ENCODE data around the gene COL4A2.
A peak's percentile ranks its signal among the peaks of the same experiment; 100 is the strongest.
"Not testable (repeated sequence)": the region's sequence is repeated elsewhere in the genome, so short reads cannot be mapped to it uniquely, and the experiment has no call there.

Gene COL4A2

GRCh38 chr13:110485604-110486003 lies 178.5 kb downstream of the COL4A2 start:
- Histone ChIP-seq H3K9ac (ENCODE audit: low read depth, low read length) (peak overlapping the region; percentile 54), H3K4me3 (ENCODE audit: low read length) (peak overlapping the region; percentile 6; the same call in 1 of the 2 replicates), H3K27ac (ENCODE audit: low read length) (peak overlapping the region; percentile 86), H3K36me3 (ENCODE audit: insufficient read depth, low read depth, low read length) (peaks cover 53% of the 10 kb centered on the region), H3K9me3 (ENCODE audit: insufficient read depth, low read depth, low read length) (no peaks in the 10 kb centered on the region), H3K27me3 (ENCODE audit: insufficient read depth, low read length) (no peaks in the 10 kb centered on the region), H3K4me1 (ENCODE audit: insufficient read depth, low read length) (peaks cover 17% of the 10 kb centered on the region)

GRCh38 chr13:110486061-110486715 lies 179.1 kb downstream of the COL4A2 start:
- Histone ChIP-seq H3K27me3 (ENCODE audit: insufficient read depth, low read length) (no peaks in the 10 kb centered on the region), H3K36me3 (ENCODE audit: insufficient read depth, low read depth, low read length) (peaks cover 58% of the 10 kb centered on the region), H3K9me3 (ENCODE audit: insufficient read depth, low read depth, low read length) (no peaks in the 10 kb centered on the region), H3K4me1 (ENCODE audit: insufficient read depth, low read length) (peaks cover 17% of the 10 kb centered on the region), H3K9ac (ENCODE audit: low read depth, low read length) (peak overlapping the region; percentile 54), H3K27ac (ENCODE audit: low read length) (peak overlapping the region; percentile 86), H3K4me3 (ENCODE audit: low read length) (peak overlapping the region; percentile 6; the same call in 1 of the 2 replicates)

- Histone ChIP-seq H3K27ac (ENCODE audit: low read length) (peak overlapping the region; percentile 5), H3K4me1 (ENCODE audit: insufficient read depth, low read length) (peaks cover 17% of the 10 kb centered on the region), H3K36me3 (ENCODE audit: insufficient read depth, low read depth, low read length) (peaks cover 60% of the 10 kb centered on the region), H3K9ac (ENCODE audit: low read depth, low read length) (peak overlapping the region; percentile 43; the same call in 1 of the 2 replicates)
- H3K27me3 ChIP-seq (ENCODE audit: insufficient read depth, low read length); H3K9me3 ChIP-seq (ENCODE audit: insufficient read depth, low read depth, low read length); H3K4me3 ChIP-seq (ENCODE audit: low read length): not testable (repeated sequence)
Observed at GRCh38 chr13:110486880-110487279, 179.8 kb downstream of the COL4A2 start.

GRCh38 chr13:110490009-110490770 lies 183.1 kb downstream of the COL4A2 start:
- Histone ChIP-seq H3K36me3 (ENCODE audit: insufficient read depth, low read depth, low read length) (peaks cover 61% of the 10 kb centered on the region), H3K9ac (ENCODE audit: low read depth, low read length) (no peak overlapping the region), H3K27ac (ENCODE audit: low read length) (no peak overlapping the region), H3K4me1 (ENCODE audit: insufficient read depth, low read length) (peaks cover 17% of the 10 kb centered on the region), H3K27me3 (ENCODE audit: insufficient read depth, low read length) (no peaks in the 10 kb centered on the region), H3K9me3 (ENCODE audit: insufficient read depth, low read depth, low read length) (no peaks in the 10 kb centered on the region), H3K4me3 (ENCODE audit: low read length) (no peak overlapping the region)

GRCh38 chr13:110491869-110492678 lies 185.0 kb downstream of the COL4A2 start:
- Histone ChIP-seq H3K27ac (ENCODE audit: low read length) (no peak overlapping the region), H3K4me3 (ENCODE audit: low read length) (no peak overlapping the region), H3K36me3 (ENCODE audit: insufficient read depth, low read depth, low read length) (peaks cover 80% of the 10 kb centered on the region), H3K4me1 (ENCODE audit: insufficient read depth, low read length) (peaks cover 2% of the 10 kb centered on the region), H3K9ac (ENCODE audit: low read depth, low read length) (no peak overlapping the region), H3K27me3 (ENCODE audit: insufficient read depth, low read length) (no peaks in the 10 kb centered on the region), H3K9me3 (ENCODE audit: insufficient read depth, low read depth, low read length) (peaks cover 11% of the 10 kb centered on the region; the same call in 1 of the 2 replicates)

- no peaks in the 10 kb centered on the region for H3K27me3 ChIP-seq (ENCODE audit: insufficient read depth, low read length)
- H3K36me3 ChIP-seq (ENCODE audit: insufficient read depth, low read depth, low read length) = peaks cover 83% of the 10 kb centered on the region
- peaks cover 11% of the 10 kb centered on the region; the same call in 1 of the 2 replicates for H3K9me3 ChIP-seq (ENCODE audit: insufficient read depth, low read depth, low read length)
- H3K4me1 ChIP-seq (ENCODE audit: insufficient read depth, low read length) = no peaks in the 10 kb centered on the region
- no peak overlapping the region for H3K27ac ChIP-seq (ENCODE audit: low read length)
- no peak overlapping the region for H3K9ac ChIP-seq (ENCODE audit: low read depth, low read length)
- no peak overlapping the region for H3K4me3 ChIP-seq (ENCODE audit: low read length)
Observed at GRCh38 chr13:110492679-110493593, 185.9 kb downstream of the COL4A2 start.

GRCh38 chr13:110493613-110494012 lies 186.5 kb downstream of the COL4A2 start:
- Histone ChIP-seq H3K9me3 (ENCODE audit: insufficient read depth, low read depth, low read length) (peaks cover 11% of the 10 kb centered on the region; the same call in 1 of the 2 replicates), H3K4me1 (ENCODE audit: insufficient read depth, low read length) (no peaks in the 10 kb centered on the region), H3K27me3 (ENCODE audit: insufficient read depth, low read length) (no peaks in the 10 kb centered on the region), H3K4me3 (ENCODE audit: low read length) (no peak overlapping the region), H3K9ac (ENCODE audit: low read depth, low read length) (no peak overlapping the region), H3K36me3 (ENCODE audit: insufficient read depth, low read depth, low read length) (peaks cover 85% of the 10 kb centered on the region), H3K27ac (ENCODE audit: low read length) (no peak overlapping the region)

GRCh38 chr13:110495376-110495775 lies 188.3 kb downstream of the COL4A2 start:
- H3K4me3 ChIP-seq (ENCODE audit: low read length) = no peak overlapping the region
- H3K9me3 ChIP-seq (ENCODE audit: insufficient read depth, low read depth, low read length) = peaks cover 11% of the 10 kb centered on the region; the same call in 1 of the 2 replicates
- no peak overlapping the region for H3K9ac ChIP-seq (ENCODE audit: low read depth, low read length)
- no peaks in the 10 kb centered on the region for H3K4me1 ChIP-seq (ENCODE audit: insufficient read depth, low read length)
- peaks cover 82% of the 10 kb centered on the region for H3K36me3 ChIP-seq (ENCODE audit: insufficient read depth, low read depth, low read length)
- H3K27me3 ChIP-seq (ENCODE audit: insufficient read depth, low read length) = no peaks in the 10 kb centered on the region
- H3K27ac ChIP-seq (ENCODE audit: low read length) = no peak overlapping the region

GRCh38 chr13:110495881-110496280 lies 188.8 kb downstream of the COL4A2 start:
- Histone ChIP-seq H3K4me3 (ENCODE audit: low read length) (no peak overlapping the region), H3K4me1 (ENCODE audit: insufficient read depth, low read length) (no peaks in the 10 kb centered on the region), H3K9me3 (ENCODE audit: insufficient read depth, low read depth, low read length) (peaks cover 11% of the 10 kb centered on the region; the same call in 1 of the 2 replicates), H3K36me3 (ENCODE audit: insufficient read depth, low read depth, low read length) (peaks cover 82% of the 10 kb centered on the region), H3K27me3 (ENCODE audit: insufficient read depth, low read length) (no peaks in the 10 kb centered on the region), H3K9ac (ENCODE audit: low read depth, low read length) (no peak overlapping the region), H3K27ac (ENCODE audit: low read length) (no peak overlapping the region)

GRCh38 chr13:110496281-110496680 lies 189.2 kb downstream of the COL4A2 start:
- H3K27me3 ChIP-seq (ENCODE audit: insufficient read depth, low read length) = no peaks in the 10 kb centered on the region
- no peaks in the 10 kb centered on the region for H3K4me1 ChIP-seq (ENCODE audit: insufficient read depth, low read length)
- H3K36me3 ChIP-seq (ENCODE audit: insufficient read depth, low read depth, low read length) = peaks cover 80% of the 10 kb centered on the region
- no peak overlapping the region for H3K4me3 ChIP-seq (ENCODE audit: low read length)
- no peak overlapping the region for H3K27ac ChIP-seq (ENCODE audit: low read length)
- peaks cover 11% of the 10 kb centered on the region; the same call in 1 of the 2 replicates for H3K9me3 ChIP-seq (ENCODE audit: insufficient read depth, low read depth, low read length)
- H3K9ac ChIP-seq (ENCODE audit: low read depth, low read length) = no peak overlapping the region

All from iPS-20b (cell line).